NCI-H1694 (cell line): ENCODE data around the gene NDUFS5.
"Not testable (repeated sequence)": the region's sequence is repeated elsewhere in the genome, so short reads cannot be mapped to it uniquely, and the experiment has no call there.

ENCODE experiments used
- DNase-seq: peaks from one replicate; lab custom pipeline; 2025; lab: John Stamatoyannopoulos, UW

The NDUFS5 gene

GRCh38 chr1:39016604-39017171, 9.5 kb upstream of the NDUFS5 start:
- no peak for DNase-seq

GRCh38 chr1:39017266-39017665, 8.9 kb upstream of the NDUFS5 start:
- DNase-seq: no peak

- DNase-seq: not testable (repeated sequence)
These were observed 5.7 kb upstream of the NDUFS5 start for GRCh38 chr1:39020494-39020893.

GRCh38 chr1:39021426-39021825, 4.7 kb upstream of the NDUFS5 start:
- DNase-seq: no peak

DNA sequence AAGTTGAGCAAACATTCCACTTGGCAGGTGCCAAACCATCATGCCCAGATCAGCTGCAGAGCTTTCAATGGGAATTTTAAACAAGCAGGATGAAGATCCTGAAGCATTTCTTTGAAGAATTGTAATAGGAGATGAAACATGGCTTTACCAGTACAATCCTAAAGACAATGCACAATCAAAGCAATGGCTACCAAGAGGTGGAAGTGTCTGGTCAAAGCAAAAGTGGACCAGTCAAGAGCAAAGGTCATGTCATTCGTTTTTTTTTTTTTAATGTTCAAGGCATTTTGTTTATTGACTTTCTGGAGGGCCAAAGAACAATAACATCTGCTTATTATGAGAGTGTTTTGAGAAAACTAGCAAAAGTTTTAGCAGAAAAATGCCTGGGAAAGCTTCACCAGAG, 3.0 kb upstream of the NDUFS5 start:
- DNase-seq: no peak

DNA sequence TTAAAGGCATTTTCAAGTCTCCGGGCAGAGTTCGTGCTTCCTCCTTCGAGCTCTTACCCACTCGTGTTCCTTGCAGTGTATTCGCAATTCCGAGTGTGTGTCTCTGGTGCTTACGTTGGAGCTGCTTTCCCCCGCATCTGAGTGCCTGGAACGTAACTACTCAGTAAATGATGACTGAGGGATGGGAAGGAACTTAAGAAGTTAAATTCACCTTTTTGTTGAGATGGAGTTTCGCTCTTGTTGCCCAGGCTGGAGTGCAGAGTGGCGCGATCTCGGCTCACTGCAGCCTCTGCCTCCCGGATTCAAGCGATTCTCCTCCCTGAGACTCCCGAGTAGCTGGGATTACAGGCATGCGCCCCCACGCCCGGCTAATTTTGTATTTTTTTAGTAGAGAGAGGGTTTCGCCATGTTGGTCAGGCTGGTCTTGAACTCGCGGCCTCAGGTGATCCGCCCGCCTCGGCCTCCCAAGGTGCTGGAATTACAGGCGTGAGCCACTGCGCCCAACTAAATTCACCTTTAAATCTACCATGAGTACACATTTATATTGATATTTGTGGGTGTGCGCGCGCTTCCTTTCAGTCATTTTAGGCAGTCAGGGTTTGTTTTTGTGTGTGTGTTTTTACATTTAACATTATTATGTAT, 837 bp downstream of the NDUFS5 start:
- DNase-seq: no peak

DNA sequence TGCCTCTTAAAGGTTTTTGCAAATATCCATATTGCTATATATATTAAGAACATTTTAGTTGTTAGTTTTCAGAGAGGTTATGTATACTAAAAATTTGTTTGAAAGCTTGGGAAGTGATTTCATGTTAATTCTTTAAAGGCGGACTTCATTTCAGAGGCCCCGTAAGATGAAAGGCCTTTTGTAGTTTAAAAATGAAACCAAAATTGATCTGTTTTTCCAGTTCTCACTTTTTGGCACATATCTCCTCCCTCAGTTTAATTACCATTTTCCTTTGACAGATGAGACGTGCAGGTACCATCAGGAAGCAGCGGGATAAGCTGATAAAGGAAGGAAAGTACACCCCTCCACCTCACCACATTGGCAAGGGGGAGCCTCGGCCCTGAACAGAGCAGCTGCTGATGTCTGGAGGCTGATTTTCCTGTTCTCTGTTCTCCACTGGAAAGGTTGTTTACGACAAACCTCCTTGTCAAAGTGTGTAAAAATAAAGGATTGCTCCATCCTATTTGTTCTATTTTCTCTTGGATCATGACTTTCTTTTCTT, 8.0 kb downstream of the NDUFS5 start:
- DNase-seq: no peak

DNA sequence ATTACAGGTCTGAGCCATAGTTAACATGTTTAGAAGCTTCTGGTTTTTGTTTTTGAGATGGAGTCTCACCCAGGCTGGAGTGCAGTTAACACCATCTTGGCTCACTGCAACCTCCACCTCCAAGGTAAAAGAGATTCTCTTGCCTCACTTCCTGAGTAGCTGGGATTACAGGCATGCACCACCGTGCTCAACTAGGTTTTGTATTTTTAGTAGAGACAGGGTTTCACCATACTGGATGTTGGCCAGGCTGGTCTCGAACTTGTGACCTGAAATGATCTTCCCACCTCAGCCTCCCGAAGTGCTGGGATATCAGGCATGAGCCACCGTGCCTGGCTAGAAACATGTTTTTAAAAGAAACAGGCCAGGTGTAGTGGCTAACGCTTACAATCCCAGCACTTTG, 10.5 kb downstream of the NDUFS5 start:
- no peak for DNase-seq

DNA sequence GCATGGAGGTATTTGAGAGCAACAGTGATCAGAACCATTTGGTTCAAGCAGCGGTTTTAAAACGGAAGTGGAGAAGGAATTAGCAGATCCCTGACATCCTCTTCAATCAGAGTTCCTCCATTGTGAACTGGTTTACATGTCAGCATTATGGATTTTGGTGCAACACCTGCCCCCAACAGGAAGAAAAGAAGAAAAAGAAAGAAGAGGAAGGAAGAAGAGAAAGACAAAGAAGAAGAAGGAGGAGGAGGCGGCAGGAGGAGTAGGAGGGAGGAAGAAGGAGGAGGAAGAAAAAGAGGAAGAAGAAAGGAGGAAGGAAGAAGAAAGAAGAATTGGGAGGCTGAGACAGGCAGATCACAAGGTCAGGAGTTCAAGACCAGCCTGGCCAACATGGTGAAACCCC, 17.4 kb downstream of the NDUFS5 start:
- DNase-seq: no peak

DNA sequence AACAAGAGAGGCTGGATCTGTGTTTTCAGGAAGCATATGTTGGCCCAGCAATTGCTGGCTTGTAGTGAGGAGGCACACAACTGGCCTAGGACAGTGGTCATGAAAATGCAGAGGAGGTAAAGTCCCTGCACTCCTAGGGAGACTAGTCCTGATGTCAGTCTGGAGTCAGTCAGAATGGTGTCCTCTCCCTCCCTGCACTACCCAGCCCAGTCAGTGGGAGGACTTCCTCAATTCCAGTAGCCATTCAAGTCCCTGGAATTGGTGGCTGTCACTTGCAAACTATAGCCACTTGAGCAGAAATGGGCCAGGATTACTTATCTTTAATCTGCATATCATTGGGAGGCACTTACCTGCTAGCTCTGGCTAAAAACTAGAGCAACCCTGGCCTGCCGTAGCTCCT, 18.6 kb downstream of the NDUFS5 start:
- DNase-seq: no peak

DNA sequence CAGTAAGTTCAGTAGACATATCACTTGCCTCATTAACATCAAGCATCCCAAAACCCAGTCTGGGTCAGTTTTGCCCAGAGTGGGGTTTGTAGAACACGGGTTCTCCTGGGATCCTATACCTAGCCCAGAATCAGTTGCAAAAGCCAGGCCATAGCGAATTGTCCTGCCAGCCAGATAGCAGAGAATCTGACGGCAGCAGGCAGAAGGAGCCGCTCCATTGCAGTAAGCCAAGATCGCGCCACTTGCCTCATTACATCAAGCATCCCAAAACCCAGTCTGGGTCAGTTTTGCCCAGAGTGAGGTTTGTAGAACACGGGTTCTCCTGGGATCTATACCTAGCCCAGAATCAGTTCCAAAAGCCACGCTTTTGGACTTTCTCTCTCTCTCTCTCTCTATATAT, 19.1 kb downstream of the NDUFS5 start:
- DNase-seq: no peak

GRCh38 chr1:39046613-39047210, 20.6 kb downstream of the NDUFS5 start:
- DNase-seq: no peak

DNA sequence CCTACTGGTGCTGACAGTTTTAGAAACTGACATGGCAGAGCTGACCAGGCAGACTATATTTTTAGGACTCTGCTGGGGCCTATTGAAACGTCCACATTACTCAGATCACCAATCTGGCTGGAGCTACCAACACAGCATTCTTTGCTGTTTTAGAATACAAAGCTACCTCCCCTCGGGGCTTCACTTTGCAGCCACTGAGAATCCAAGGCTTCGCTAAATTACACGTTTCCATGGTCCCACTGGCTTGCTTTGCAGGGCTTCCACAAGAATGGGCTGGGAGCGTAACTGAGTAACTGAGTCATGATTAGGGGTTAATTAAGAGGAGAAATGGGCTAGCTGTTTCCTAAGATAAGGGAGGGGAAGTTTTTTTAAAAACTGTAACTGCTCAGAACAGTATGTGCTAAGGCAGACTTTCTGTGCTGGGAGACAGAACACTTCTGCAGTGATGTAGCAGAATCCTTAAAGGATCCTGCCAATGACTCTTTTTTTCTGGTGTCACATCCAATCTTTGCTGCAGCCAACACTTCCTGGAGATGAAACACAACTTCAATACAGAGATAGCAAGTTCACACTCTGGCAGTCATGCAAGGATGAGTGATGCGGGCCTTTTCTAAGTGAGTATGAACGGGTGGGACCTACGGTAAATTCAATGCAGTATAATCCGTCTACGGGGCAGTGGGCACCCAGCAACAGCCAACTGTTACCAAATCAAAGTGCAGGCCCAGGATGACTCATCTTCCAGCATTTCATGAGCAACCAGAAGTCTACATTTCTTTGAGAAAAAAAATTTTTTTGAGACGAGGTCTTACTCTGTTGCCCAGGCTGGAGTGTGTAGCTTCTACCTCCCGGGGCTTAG, 21.5 kb downstream of the NDUFS5 start:
- no peak for DNase-seq

- DNase-seq: no peak
These were observed 22.7 kb downstream of the NDUFS5 start for GRCh38 chr1:39048745-39049370.

DNA sequence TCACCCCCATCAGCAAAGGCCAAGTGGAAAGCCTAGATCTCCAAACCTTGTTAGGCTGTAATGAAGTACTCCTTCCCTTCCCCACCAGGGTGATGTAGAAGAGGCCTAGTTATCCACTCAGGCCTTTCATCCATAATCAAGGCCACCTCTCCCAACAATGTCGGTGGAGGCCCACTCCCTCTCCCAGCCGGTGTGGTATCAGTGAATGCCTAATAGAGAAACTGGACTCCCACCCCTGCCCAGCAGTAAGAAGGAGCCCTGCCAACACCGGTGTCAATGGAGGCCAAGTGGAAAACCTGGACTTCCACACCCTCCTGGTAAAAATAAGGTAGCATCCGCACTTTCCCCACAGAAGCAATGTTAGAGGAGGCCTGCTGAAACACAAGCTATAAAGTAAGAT, 23.9 kb downstream of the NDUFS5 start:
- DNase-seq: no peak

- DNase-seq: not testable (repeated sequence)
These were observed 25.2 kb downstream of the NDUFS5 start for GRCh38 chr1:39051193-39051850.

- DNase-seq: no peak
These were observed 25.8 kb downstream of the NDUFS5 start for GRCh38 chr1:39051956-39052355.

DNA sequence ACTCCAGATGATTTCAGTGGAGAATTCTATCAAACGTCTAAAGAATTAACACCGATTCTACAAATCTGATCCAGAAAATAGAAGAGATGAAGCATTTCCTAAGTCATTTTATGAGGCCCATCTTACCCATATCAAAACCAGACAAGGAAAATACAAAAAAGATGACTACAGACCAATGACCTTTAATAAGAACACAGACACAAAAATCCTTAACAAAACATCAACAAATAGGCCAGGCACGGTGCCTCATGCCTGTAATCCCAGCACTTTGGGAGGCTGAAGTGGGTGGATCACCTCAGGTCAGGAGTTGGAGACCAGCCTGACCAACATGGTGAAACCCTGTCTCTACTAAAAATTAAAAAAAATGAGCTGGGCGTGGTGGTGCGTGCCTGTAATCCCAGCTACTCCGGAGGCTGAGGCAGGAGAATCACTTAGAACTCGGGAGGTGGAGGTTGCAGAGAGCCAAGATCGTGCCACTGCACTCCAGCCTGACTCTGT, 29.1 kb downstream of the NDUFS5 start:
- DNase-seq: not testable (repeated sequence)

DNA sequence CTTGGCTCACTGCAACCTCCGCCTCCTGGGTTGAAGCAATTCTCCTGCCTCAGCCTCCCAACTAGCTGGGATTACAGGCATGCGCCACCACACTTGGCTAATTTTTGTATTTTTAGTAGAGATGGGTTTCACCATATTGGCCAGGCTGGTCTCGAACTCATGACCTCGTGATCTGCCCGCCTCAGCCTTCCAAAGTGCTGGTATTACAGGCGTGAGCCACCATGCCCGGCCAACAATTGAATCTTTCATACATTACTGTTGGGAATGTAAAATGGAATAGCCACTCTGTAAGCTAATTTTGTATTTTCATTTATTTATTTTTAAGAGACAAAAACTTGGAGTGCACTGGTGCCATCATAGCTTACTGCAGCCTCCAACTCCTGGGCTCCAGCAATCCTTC, 35.4 kb downstream of the NDUFS5 start:
- DNase-seq: not testable (repeated sequence)

DNA sequence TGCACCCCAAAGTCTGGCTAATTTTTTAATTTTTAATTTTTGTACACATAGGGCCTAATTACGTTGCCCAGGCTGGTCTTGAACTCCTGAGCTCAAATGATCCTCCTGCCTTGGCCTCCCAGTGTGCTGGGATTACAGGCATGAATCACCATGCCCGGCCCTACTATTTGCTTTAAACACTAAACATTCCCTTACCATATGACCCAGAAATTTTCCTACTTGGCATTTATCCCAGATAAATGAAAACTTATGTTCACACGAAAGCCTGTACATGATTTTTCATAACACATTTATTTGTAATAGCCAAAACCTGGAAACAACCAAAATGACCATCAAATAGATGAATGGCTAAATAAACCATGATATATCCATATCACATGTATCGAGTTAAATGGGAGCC, 35.8 kb downstream of the NDUFS5 start:
- no peak for DNase-seq

DNA sequence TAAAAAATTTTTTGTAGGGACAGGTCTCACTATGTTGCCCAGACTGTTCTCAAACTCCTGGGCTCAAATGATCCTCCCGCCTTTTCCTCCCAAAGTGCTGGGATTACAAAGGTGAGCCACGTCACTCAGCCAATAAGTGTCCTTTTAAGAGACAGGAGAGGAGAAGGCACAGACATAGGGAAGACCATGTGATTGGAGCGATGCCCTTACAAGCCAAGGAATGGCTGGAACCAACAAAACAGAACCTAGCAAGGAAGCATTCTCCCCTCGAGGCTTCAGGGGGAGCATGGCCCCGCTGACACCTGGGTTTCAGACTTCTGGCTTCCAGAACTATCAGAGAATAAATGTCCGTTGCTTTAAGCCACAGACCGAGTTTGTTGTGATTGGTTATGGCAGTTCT, 37.0 kb downstream of the NDUFS5 start:
- no peak for DNase-seq
